K562 (cell line): ENCODE data around the gene FIBP. TPM values are rescaled to one million over a fixed set of nuclear protein-coding genes. Genes with fewer than 3 reads are reported as not detected.

Experiments
- ATAC-seq: fragments of 200-7000 bp; cut with Tn5 transposase; 3 replicates; pipeline ENCODE4 v1.9.1; 2020; ENCODE audit warnings: moderate library complexity
- BruUV-seq: library from RNA; stranded (reverse); fragments of 400-500 nt; replicated peaks from 2 replicates; lab custom pipeline; 2021; lab: Mats Ljungman, UMichigan
- CTCF ChIA-PET: fragments of 300-600 bp; formaldehyde crosslinking; extraction: SDS; loops from one replicate; lab custom pipeline; 2021; ENCODE audit warnings: low intra/inter-chr PET ratio; lab: Yijun Ruan, JAX
- POLR2A ChIA-PET: fragments of 300-600, 350-650 bp; sonication (Branson Sonifier 250); formaldehyde crosslinking; extraction: SDS; loops from one replicate; lab custom pipeline; 2021; ENCODE audit warnings: antibody characterized with exemption, inconsistent platforms; lab: Yijun Ruan, JAX
- DNase-seq, 4 experiments: peaks; one replicate each; pipeline versions ENCODE4 v3.0.0 to v3.0.0-alpha.2; 2011 to 2018; ENCODE audit warnings: low spot score in 3 of 4, mixed read lengths in 3 of 4; ENCODE audit errors: extremely low read depth in 1 of 4
- FAIRE-seq: peaks from 2 replicates; lab custom pipeline; 2011; peaks lifted over from hg19 to GRCh38; lab: Jason Lieb, UNC
- H2AFZ ChIP-seq: 2 replicates; pipeline ENCODE4 v1.6.0; 2011; ENCODE audit warnings: low read depth, low read length, control low read depth, inconsistent platforms
- H3K27ac ChIP-seq: fragments of 200-600 bp; 3 replicates; pipeline ENCODE4 v1.8.0; 2011; ENCODE audit warnings: low read depth, mild to moderate bottlenecking, control low read depth, inconsistent platforms, low read length, moderate library complexity, mixed read lengths; ENCODE audit errors: extremely low read depth
- H3K27me3 ChIP-seq, 2 experiments: fragments of 300-600 bp in 1 of 2; 2 replicates in 1 of 2; 3 replicates in 1 of 2; pipeline versions ENCODE4 v1.6.0 to v1.8.0; 2011; ENCODE audit warnings: inconsistent platforms in 2 of 2, low read length in 2 of 2, mild to moderate bottlenecking in 1 of 2, mixed read lengths in 1 of 2, moderate library complexity in 1 of 2; ENCODE audit not compliant: control insufficient read depth in 2 of 2, insufficient read depth in 2 of 2
- H3K36me3 ChIP-seq: fragments of 300-600 bp; 3 replicates; pipeline ENCODE4 v1.8.0; 2011; ENCODE audit warnings: mild to moderate bottlenecking, low read length, inconsistent platforms; ENCODE audit not compliant: control insufficient read depth, insufficient read depth
- H3K4me1 ChIP-seq, 2 experiments: fragments of 200-600 bp in 1 of 2; replicated peaks in 1 of 2; 2 replicates in 1 of 2; 3 replicates in 1 of 2; pipeline versions ENCODE4 v1.5.1 to v1.8.0; 2011; ENCODE audit warnings: inconsistent platforms in 2 of 2, low read length in 2 of 2, mild to moderate bottlenecking in 1 of 2, mixed read lengths in 1 of 2, moderate library complexity in 1 of 2; ENCODE audit not compliant: control insufficient read depth in 2 of 2, insufficient read depth in 2 of 2
- H3K4me2 ChIP-seq: 2 replicates; pipeline ENCODE4 v1.6.1; 2011; ENCODE audit warnings: low read length, control low read depth, inconsistent platforms, mixed read lengths; ENCODE audit not compliant: insufficient read depth
- H3K4me3 ChIP-seq: fragments of 200-600 bp; sonication (generic), shearing (Covaris generic); 2 replicates; pipeline ENCODE4 v1.5.1; 2016; ENCODE audit warnings: control low read depth, inconsistent platforms
- H3K79me2 ChIP-seq: fragments of 200-600 bp; 3 replicates; pipeline ENCODE4 v1.8.0; 2011; ENCODE audit warnings: low read length, inconsistent platforms; ENCODE audit not compliant: control insufficient read depth, insufficient read depth
- H3K9ac ChIP-seq, 2 experiments: 2 replicates each; pipeline versions ENCODE4 v1.6.0 to v1.6.1; 2011; ENCODE audit warnings: low read depth in 2 of 2, low read length in 2 of 2, control low read depth in 1 of 2, inconsistent platforms in 1 of 2, mild to moderate bottlenecking in 1 of 2, mixed read lengths in 1 of 2; ENCODE audit not compliant: insufficient read depth in 1 of 2
- H3K9me1 ChIP-seq: one replicate; pipeline ENCODE4 v1.6.0; 2011; ENCODE audit warnings: inconsistent platforms, mild to moderate bottlenecking, low read length, moderate library complexity; ENCODE audit not compliant: control insufficient read depth, insufficient read depth
- H3K9me3 ChIP-seq: replicated peaks from 2 replicates; pipeline ENCODE4 v1.5.1; 2011; ENCODE audit warnings: low read depth, low read length, inconsistent platforms; ENCODE audit not compliant: control insufficient read depth, insufficient read depth
- H4K20me1 ChIP-seq: replicated peaks from 2 replicates; pipeline ENCODE4 v1.6.1; 2011; ENCODE audit warnings: low read length, inconsistent platforms, mixed read lengths; ENCODE audit not compliant: control insufficient read depth, insufficient read depth
- CBX5 ChIP-seq: IDR thresholded peaks from 2 replicates; pipeline ENCODE4 v1.6.1; 2014; ENCODE audit warnings: low read depth, borderline replicate concordance
- CREM ChIP-seq: IDR thresholded peaks from 2 replicates; pipeline ENCODE4 v1.6.1; 2014; ENCODE audit warnings: antibody characterized with exemption, low read depth
- POLR2H ChIP-seq: IDR thresholded peaks from 2 replicates; pipeline ENCODE4 v1.6.1; 2016; ENCODE audit warnings: missing genetic modification characterization, low read depth, mild to moderate bottlenecking, control low read depth, missing compliant biosample characterization, moderate library complexity
- RBM17 ChIP-seq: fragments of 200-400 bp; formaldehyde crosslinking; IDR thresholded peaks from 2 replicates; pipeline ENCODE4 v1.6.1; 2017; ENCODE audit warnings: low read depth, mild to moderate bottlenecking, low read length, borderline replicate concordance
- USF2 ChIP-seq: sonication (generic); formaldehyde crosslinking; IDR thresholded peaks from 2 replicates; pipeline ENCODE4 v1.5.0; 2020; ENCODE audit warnings: missing genetic modification reagents
- ZZZ3 ChIP-seq: fragments of 450-650 bp; IDR thresholded peaks from 2 replicates; pipeline ENCODE4 v1.6.1; 2016; ENCODE audit warnings: antibody characterized with exemption, mild to moderate bottlenecking, moderate library complexity
- WGBS: fragments of 100-300 bp; shearing (Covaris generic); methylation state at CpG from one replicate; pipeline ENCODE4 v1.1.6; 2016; ENCODE audit warnings: low coverage, mixed read lengths; ENCODE audit not compliant: insufficient coverage; ENCODE audit errors: missing lambda C conversion rate; 5-methylcytosine and 5-hydroxymethylcytosine counted together
- in situ Hi-C: fragments of 300-500 bp; cut with MboI; formaldehyde crosslinking; loops from 4 replicates; pipeline ENCODE4 v1.15.0; 2018; ENCODE audit warnings: inconsistent platforms, mixed read lengths
- intact Hi-C: fragments of 100-400 bp; cut with micrococcal nuclease; formaldehyde crosslinking; loops from 2 replicates; pipeline ENCODE4 v1.14.2; 2022
- polyA plus RNA-seq, 8 experiments: library from polyadenylated mRNA; depleted of rRNA in 4 of 8; stranded (reverse) in 5 of 8; unstranded in 3 of 8; fragments of >200 nt; fragmentation: Nextera tagmentation in 2 of 8; fragmentation: Illumina TruSeq in 1 of 8; extraction: Ambion mirVana in 2 of 8; extraction: Trizol in 1 of 8; gene quantifications; 2 replicates each; pipeline versions ENCODE4 v1.2.1 to v1.2.3, GENCODE V29; 2011 to 2014; ENCODE audit warnings: inconsistent platforms in 1 of 8, missing spikeins in 1 of 8
- total RNA-seq, 7 experiments: library from RNA; depleted of rRNA in 6 of 7; stranded (reverse); fragments of >200 nt in 6 of 7; fragmentation: Illumina TruSeq in 2 of 7; extraction: Trizol in 2 of 7; gene quantifications; 2 replicates each; pipeline versions ENCODE4 v1.2.1 to v1.2.3, GENCODE V29; 2011 to 2021; ENCODE audit warnings: low replicate concordance in 1 of 7
- TF ChIP-seq, protein P1 (sequence below): sonication (generic); formaldehyde crosslinking; IDR thresholded peaks from 2 replicates; pipeline ENCODE4 v1.8.0; 2022; ENCODE audit warnings: mild to moderate bottlenecking, low read depth, missing genetic modification reagents

Gene FIBP
- total and polyA plus RNA-seq, 9 of the 15 experiments (the other 6 are each of a cell fraction or from before 2014, with no cell fraction given): 41.2 to 79.2 (median 48.6) TPM

DNA sequence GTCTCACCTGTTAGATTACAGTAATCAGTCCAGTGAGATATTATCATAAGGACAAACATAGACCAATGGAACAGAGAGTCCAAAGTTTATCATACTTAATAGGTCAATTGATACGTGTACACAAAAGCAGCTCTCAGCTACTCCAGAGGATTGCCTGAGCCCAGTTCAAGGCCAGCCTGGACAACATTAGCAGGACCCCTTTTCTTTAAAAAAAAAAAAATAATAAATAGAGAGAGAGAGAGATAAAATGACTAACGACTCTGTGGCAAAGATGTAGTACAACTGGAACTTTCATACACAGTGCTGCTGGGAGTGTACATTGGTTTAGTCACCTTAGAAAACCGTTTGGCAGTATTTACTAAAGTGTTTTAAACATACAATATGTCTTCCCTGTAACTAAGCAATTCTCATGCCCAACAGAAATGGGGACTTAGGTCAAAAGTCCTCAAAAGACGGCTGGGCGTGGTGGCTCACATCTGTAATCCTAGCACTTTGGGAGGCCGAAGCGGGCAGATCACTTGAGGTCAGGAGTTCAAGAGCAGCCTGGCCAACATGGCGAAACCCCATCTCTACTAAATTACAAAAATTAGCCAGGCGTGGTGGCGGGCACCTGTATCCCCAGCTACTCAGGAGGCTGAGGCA, 43.9 kb downstream of the FIBP start:
- Histone ChIP-seq H3K9ac (no peak overlapping the region), H3K4me3 (no peak overlapping the region), H3K9me1 (no peaks in the 10 kb centered on the region), H3K4me1 (peaks cover 0 to 5% of the 10 kb centered on the region in 2 experiments; a peak in 3 of 5 replicates), H3K9me3 (no peaks in the 10 kb centered on the region), H3K27ac (no peak overlapping the region), H4K20me1 (no peaks in the 10 kb centered on the region), H3K79me2 (no peaks in the 10 kb centered on the region), H3K4me2 (no peak overlapping the region), H2AFZ (no peak overlapping the region), H3K36me3 (no peaks in the 10 kb centered on the region), H3K27me3 (no peaks in the 10 kb centered on the region)
- FAIRE-seq (no peak), ATAC-seq (no peak), DNase-seq (no peak)
- intact Hi-C loops: no loop called here
- TF ChIP-seq USF2 (no peak), CREM (0 out of 2 replicates have a peak, but pooled peaks have one; percentile 11)
- POLR2A ChIA-PET: interaction anchor here (0.7 to 1.7 kb wide), 3 partner anchors 7 to 14 kb away, joined by 3 to 12 read pairs (median 4); partner anchors contain the start of gene CFL1
- CTCF ChIA-PET: no interaction called here
- in situ Hi-C loops: no loop called here
- WGBS: 54% methylated on average over 10 of the region's 10 CpGs
- BruUV-seq: no TSS peak

- TF ChIP-seq RBM17: no peak
- TF ChIP-seq CBX5: no peak
- TF ChIP-seq ZZZ3: no peak
- TF ChIP-seq, protein P1, sequence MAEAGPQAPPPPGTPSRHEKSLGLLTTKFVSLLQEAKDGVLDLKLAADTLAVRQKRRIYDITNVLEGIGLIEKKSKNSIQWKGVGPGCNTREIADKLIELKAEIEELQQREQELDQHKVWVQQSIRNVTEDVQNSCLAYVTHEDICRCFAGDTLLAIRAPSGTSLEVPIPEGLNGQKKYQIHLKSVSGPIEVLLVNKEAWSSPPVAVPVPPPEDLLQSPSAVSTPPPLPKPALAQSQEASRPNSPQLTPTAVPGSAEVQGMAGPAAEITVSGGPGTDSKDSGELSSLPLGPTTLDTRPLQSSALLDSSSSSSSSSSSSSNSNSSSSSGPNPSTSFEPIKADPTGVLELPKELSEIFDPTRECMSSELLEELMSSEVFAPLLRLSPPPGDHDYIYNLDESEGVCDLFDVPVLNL: no peak
- no peak for TF ChIP-seq POLR2H (tag)
- WGBS: 71% methylated on average over 3 of the region's 3 CpGs
- ChIA-PET POLR2A (interaction anchor here (0.7 to 1.7 kb wide), 3 partner anchors 8 to 14 kb away, joined by 3 to 12 read pairs (median 4); partner anchors contain the start of gene CFL1), CTCF (no interaction called here)
- Histone ChIP-seq H2AFZ (no peak overlapping the region), H3K4me1 (peaks cover 0 to 4% of the 10 kb centered on the region in 2 experiments; a peak in 2 of 5 replicates), H3K9ac (no peak overlapping the region), H4K20me1 (no peaks in the 10 kb centered on the region), H3K27me3 (no peaks in the 10 kb centered on the region), H3K79me2 (no peaks in the 10 kb centered on the region), H3K4me2 (no peak overlapping the region), H3K27ac (no peak overlapping the region), H3K4me3 (no peak overlapping the region), H3K9me1 (no peaks in the 10 kb centered on the region), H3K9me3 (no peaks in the 10 kb centered on the region), H3K36me3 (no peaks in the 10 kb centered on the region)
- in situ Hi-C loops: no loop called here
- FAIRE-seq (no peak), ATAC-seq (no peak), DNase-seq (no peak)
- no TSS peak for BruUV-seq
- intact Hi-C loops: no loop called here
These were observed 44.5 kb downstream of the FIBP start for GRCh38 chr11:65843811-65844210.
